ENCODE results near the gene RFXAP. TPM values are rescaled to one million over a fixed set of nuclear protein-coding genes. Genes with fewer than 3 reads are reported as not detected.

Gene RFXAP
- polyA plus RNA-seq, 3 donors: 1.1 to 3.3 (median 1.8) TPM

- no peak overlapping the region for H3K9ac ChIP-seq (ENCODE audit: insufficient read depth, low read length, poor library complexity, severe bottlenecking)
- H3K27ac ChIP-seq (ENCODE audit: low read depth in 1 of 2, low read length in 2 of 2): no peak overlapping the region
- H3K4me1 Mint-ChIP-seq: peaks cover 2% of the 10 kb centered on the region
- H3K27me3 Mint-ChIP-seq (ENCODE audit: low read depth in 3 of 3): peaks cover 0 to 3% (median 0%) of the 10 kb centered on the region in 3 donors
- no peak overlapping the region for H2AFZ ChIP-seq (ENCODE audit: insufficient read depth, low read depth, low read length, poor library complexity, severe bottlenecking)
- H3K4me1 ChIP-seq (ENCODE audit: control insufficient read depth in 1 of 2, insufficient read depth in 2 of 2, low read length in 2 of 2): no peaks in the 10 kb centered on the region
- H3K27me3 ChIP-seq (ENCODE audit: control insufficient read depth in 2 of 2, insufficient read depth in 2 of 2, low read length in 2 of 2): no peaks in the 10 kb centered on the region
- no peaks in the 10 kb centered on the region for H3K79me2 ChIP-seq (ENCODE audit: insufficient read depth, low read length)
- no peak overlapping the region for H3K4me3 Mint-ChIP-seq
- H3K9me3 Mint-ChIP-seq: no peaks in the 10 kb centered on the region
- intact Hi-C loops (cut with micrococcal nuclease): no loop called here
- no peaks in the 10 kb centered on the region for H3K36me3 ChIP-seq (replicated peaks in 1 of 2; ENCODE audit: control insufficient read depth in 1 of 2, insufficient read depth in 2 of 2, low read length in 2 of 2)
- DNase-seq: no peak
- no peak overlapping the region for H3K4me2 ChIP-seq (replicated peaks; ENCODE audit: extremely low read depth, low read length, poor library complexity, severe bottlenecking)
- H3K9me3 ChIP-seq (replicated peaks in 1 of 2; ENCODE audit: control insufficient read depth in 1 of 2, insufficient read depth in 1 of 2, low read length in 2 of 2): no peaks in the 10 kb centered on the region
- no peak for TF ChIP-seq CTCF (IDR thresholded peaks at IDR 0.05)
- no peak overlapping the region for H3K27ac Mint-ChIP-seq
- no CpG with 5 or more reads among the region's 4 CpGs for WGBS (ENCODE audit: insufficient coverage)
- no peaks in the 10 kb centered on the region for H3K36me3 Mint-ChIP-seq
- H3K4me3 ChIP-seq (replicated peaks in 1 of 3; ENCODE audit: low read depth in 2 of 3, low read length in 3 of 3): no peak overlapping the region
- no peaks in the 10 kb centered on the region for H4K20me1 ChIP-seq (ENCODE audit: insufficient read depth, low read length)
These were observed 56.4 kb downstream of the RFXAP start for GRCh38 chr13:36875431-36875830.

- Histone ChIP-seq H3K79me2 (ENCODE audit: insufficient read depth, low read length) (no peaks in the 10 kb centered on the region), H4K20me1 (ENCODE audit: insufficient read depth, low read length) (no peaks in the 10 kb centered on the region), H3K36me3 (replicated peaks in 1 of 2; ENCODE audit: control insufficient read depth in 1 of 2, insufficient read depth in 2 of 2, low read length in 2 of 2) (no peaks in the 10 kb centered on the region), H3K4me3 (replicated peaks in 1 of 3; ENCODE audit: low read depth in 2 of 3, low read length in 3 of 3) (no peak overlapping the region), H3K27ac (ENCODE audit: low read depth in 1 of 2, low read length in 2 of 2) (no peak overlapping the region), H2AFZ (ENCODE audit: insufficient read depth, low read depth, low read length, poor library complexity, severe bottlenecking) (no peak overlapping the region), H3K9ac (ENCODE audit: insufficient read depth, low read length, poor library complexity, severe bottlenecking) (no peak overlapping the region), H3K27me3 (ENCODE audit: control insufficient read depth in 2 of 2, insufficient read depth in 2 of 2, low read length in 2 of 2) (no peaks in the 10 kb centered on the region), H3K9me3 (replicated peaks in 1 of 2; ENCODE audit: control insufficient read depth in 1 of 2, insufficient read depth in 1 of 2, low read length in 2 of 2) (no peaks in the 10 kb centered on the region), H3K4me2 (replicated peaks; ENCODE audit: extremely low read depth, low read length, poor library complexity, severe bottlenecking) (no peak overlapping the region), H3K4me1 (ENCODE audit: control insufficient read depth in 1 of 2, insufficient read depth in 2 of 2, low read length in 2 of 2) (no peaks in the 10 kb centered on the region)
- TF ChIP-seq CTCF (IDR thresholded peaks at IDR 0.05): no peak
- intact Hi-C loops (cut with micrococcal nuclease): no loop called here
- H3K27ac Mint-ChIP-seq: no peak overlapping the region
- WGBS (ENCODE audit: insufficient coverage): 86% methylated on average over 1 of the region's 4 CpGs
- H3K4me1 Mint-ChIP-seq: peaks cover 2% of the 10 kb centered on the region
- no peak overlapping the region for H3K4me3 Mint-ChIP-seq
- H3K27me3 Mint-ChIP-seq (ENCODE audit: low read depth in 3 of 3): peaks cover 0 to 3% (median 0%) of the 10 kb centered on the region in 3 donors
- no peak for DNase-seq
- H3K9me3 Mint-ChIP-seq: no peaks in the 10 kb centered on the region
- no peaks in the 10 kb centered on the region for H3K36me3 Mint-ChIP-seq
These were observed 56.9 kb downstream of the RFXAP start for GRCh38 chr13:36875961-36876360.

Other genes with a start within 250 kb of the RFXAP start
- gene SERTM1, start 145.2 kb upstream of the RFXAP start, polyA plus RNA-seq: not detected
- not detected for gene SMAD9, start 101.0 kb downstream of the RFXAP start, polyA plus RNA-seq
- 10 to 100 TPM; 19.3 to 77.5 (median 73.3) TPM for gene ALG5, start 180.1 kb downstream of the RFXAP start, polyA plus RNA-seq
- gene EXOSC8, start 181.6 kb downstream of the RFXAP start, polyA plus RNA-seq: 10 to 100 TPM; 18.7 to 27.8 (median 22.3) TPM
- 10 to 100 TPM; 24.7 to 39.8 (median 35.5) TPM for gene SUPT20H, start 240.5 kb downstream of the RFXAP start, polyA plus RNA-seq